NT2/D1 (cell line): Measurements from ENCODE around the gene NOTCH1.

Experiments
- SUZ12 ChIP-seq: IDR thresholded peaks from 2 replicates; pipeline ENCODE4 v1.6.1; 2011; ENCODE audit not compliant: insufficient read length, insufficient read depth; ENCODE audit errors: extremely low read depth
- YY1 ChIP-seq: IDR thresholded peaks from 2 replicates; pipeline ENCODE4 v1.6.1; 2011; ENCODE audit not compliant: insufficient read length, insufficient read depth
- ZNF274 ChIP-seq: IDR thresholded peaks from 2 replicates; pipeline ENCODE4 v1.6.1; 2011; ENCODE audit warnings: mild to moderate bottlenecking, low read depth, low read length

DNA sequence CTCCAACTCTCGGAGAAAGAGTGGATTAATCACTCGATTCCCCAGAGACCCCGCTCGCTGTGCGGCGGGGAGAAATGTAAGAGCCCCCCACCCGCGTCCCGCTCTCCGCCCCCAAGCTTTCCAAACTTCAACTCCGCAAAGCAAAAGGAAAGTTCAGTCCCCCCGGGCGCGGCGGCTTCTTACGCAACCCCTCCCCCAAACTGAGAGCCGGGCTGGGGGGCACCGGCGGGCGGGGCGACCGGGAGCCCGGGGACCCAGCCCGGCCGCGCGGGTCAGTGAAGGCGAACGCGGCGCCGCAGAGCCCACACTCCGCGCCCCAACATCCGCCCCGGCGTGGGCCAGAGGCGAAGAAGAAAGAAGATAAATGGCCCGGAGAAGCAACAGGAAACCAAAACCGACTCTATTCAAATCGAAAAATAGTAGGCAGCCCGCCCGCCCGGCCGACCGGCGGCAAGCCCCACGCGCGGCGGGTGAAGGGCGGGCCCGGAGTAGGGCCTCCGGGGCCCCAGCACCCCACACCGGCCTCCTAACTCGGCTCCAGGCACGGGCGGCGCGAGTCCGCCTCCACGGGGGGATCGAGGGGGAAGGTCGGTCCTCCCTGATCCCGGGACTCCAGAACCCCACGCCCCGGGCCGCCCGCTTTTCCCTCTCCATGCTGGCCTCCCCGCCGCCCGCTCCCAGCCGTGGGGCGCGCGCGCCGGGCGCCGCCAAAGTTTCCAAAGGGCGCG is 720 bp downstream of the NOTCH1 start:
- TF ChIP-seq SUZ12 (no peak), YY1 (no peak), ZNF274 (no peak)
